GM18505 (cell line): ENCODE data around the gene MARCHF5.
"Not testable (repeated sequence)": the region's sequence is repeated elsewhere in the genome, so short reads cannot be mapped to it uniquely, and the experiment has no call there.

Experiments
- ATAC-seq: cut with Tn5 transposase; IDR thresholded peaks from one replicate; pipeline ENCODE4 v1.9.1; 2021; ENCODE audit not compliant: unreplicated experiment
- POLR2A ChIP-seq: IDR thresholded peaks from 4 replicates; pipeline ENCODE4 v1.6.1; 2011; ENCODE audit warnings: borderline replicate concordance; ENCODE audit not compliant: insufficient read depth, insufficient read length; ENCODE audit errors: extremely low read depth

Gene MARCHF5

DNA sequence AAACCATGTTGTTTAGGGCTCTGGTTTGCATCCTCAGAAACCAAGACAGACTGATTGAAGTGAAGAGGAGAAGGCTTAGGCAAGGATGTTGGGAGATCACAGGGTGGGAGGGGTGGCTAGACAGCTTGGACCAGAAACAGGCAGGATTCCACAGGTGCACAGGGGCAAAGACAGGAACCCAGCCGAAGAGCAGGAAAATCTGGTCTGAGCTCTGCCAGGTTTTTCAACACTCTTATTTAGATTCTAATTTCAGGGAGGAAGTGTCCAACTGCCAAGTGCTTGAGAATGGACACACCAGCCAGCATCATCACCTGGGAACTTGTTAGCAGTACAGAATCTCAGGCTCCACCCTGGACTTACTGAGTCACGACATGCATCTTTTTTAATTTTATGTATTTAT is 93.8 kb downstream of the MARCHF5 start:
- no peak for ATAC-seq
- no peak for TF ChIP-seq POLR2A

- no peak for TF ChIP-seq POLR2A
- no peak for ATAC-seq
Observed at GRCh38 chr10:92385831-92386230, 94.9 kb downstream of the MARCHF5 start.

- no peak for TF ChIP-seq POLR2A
- ATAC-seq: no peak
Observed at GRCh38 chr10:92387289-92387940, 96.4 kb downstream of the MARCHF5 start.

GRCh38 chr10:92393173-92393572 is 102.2 kb downstream of the MARCHF5 start:
- not testable (repeated sequence) for ATAC-seq

DNA sequence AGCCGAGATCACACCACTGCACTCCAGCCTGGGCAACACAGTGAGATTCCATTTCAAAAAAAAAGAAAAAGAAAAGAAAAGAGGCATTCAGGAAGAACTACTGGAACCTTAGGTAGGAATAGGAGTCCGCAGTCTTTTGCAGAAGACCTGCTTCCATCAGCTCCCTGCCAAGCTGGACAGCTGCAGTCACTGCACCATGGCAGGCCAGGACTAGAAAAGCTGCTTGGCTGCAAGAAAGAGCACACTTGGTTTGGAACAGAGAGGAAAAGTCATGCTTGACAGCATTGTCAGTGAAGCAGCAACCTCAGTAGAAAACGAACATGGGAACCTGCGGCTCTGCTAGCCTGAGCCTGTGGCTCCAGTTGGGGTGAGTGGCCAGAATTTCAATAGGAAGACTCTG is 104.3 kb downstream of the MARCHF5 start:
- ATAC-seq: no peak
- TF ChIP-seq POLR2A: no peak

DNA sequence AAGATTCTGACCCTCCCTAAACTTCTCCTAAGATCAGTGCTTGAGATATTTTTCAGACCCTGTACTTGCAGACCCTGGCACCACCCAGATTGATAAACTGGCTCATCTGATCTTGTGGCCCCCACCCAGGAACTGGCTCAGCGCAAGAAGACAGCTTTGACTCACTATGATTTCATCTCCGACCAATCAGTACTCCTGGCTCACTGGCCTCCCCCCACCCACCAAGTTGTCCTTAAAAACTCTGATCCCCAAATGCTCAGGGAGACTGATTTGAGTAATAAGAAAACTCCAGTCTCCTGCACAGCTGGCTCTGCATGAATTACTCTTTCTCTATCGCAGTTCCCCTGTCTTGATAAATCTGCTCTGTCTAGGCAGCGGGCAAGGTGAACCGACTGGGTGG is 111.3 kb downstream of the MARCHF5 start:
- ATAC-seq: not testable (repeated sequence)
